Endothelial cell of umbilical vein (primary cell): Measurements from ENCODE around the gene KCNQ1OT1. TPM values are rescaled to one million over a fixed set of nuclear protein-coding genes. Genes with fewer than 3 reads are reported as not detected.

Experiments
- BruUV-seq: library from RNA; stranded (reverse); fragments of 400-500 nt; replicated peaks from 2 replicates; lab custom pipeline; 2021; lab: Mats Ljungman, UMichigan
- CTCF ChIA-PET: fragments of 300-600, 350-600 bp; sonication (Branson Sonifier 250); formaldehyde crosslinking; loops from one replicate; lab custom pipeline; 2021; ENCODE audit warnings: antibody characterized with exemption, inconsistent platforms; lab: Charles Lee
- POLR2A ChIA-PET: fragments of 300-600, 350-600 bp; sonication (Branson Sonifier 250); formaldehyde crosslinking; loops from one replicate; lab custom pipeline; 2021; ENCODE audit warnings: antibody characterized with exemption, inconsistent platforms; lab: Charles Lee
- DNase-seq: peaks from one replicate; pipeline ENCODE4 v3.0.0-alpha.2; 2011; ENCODE audit warnings: low read depth, low spot score
- FAIRE-seq: peaks from 2 replicates; lab custom pipeline; 2011; peaks lifted over from hg19 to GRCh38; lab: Jason Lieb, UNC
- H2AFZ ChIP-seq: 2 replicates; pipeline ENCODE4 v1.6.0; 2012; ENCODE audit warnings: low read depth, low read length, control low read depth, inconsistent platforms
- H3K27ac ChIP-seq: 2 replicates; pipeline ENCODE4 v1.5.1; 2011; ENCODE audit warnings: low read depth, mild to moderate bottlenecking, control low read depth, low read length, moderate library complexity; ENCODE audit not compliant: insufficient read depth
- H3K27me3 ChIP-seq, 2 experiments: 2 replicates each; pipeline versions ENCODE4 v1.6.0 to v1.6.1; 2011; ENCODE audit warnings: low read length in 2 of 2, mixed read lengths in 1 of 2; ENCODE audit not compliant: control insufficient read depth in 2 of 2, insufficient read depth in 2 of 2
- H3K36me3 ChIP-seq, 2 experiments: 2 replicates in 1 of 2; 3 replicates in 1 of 2; pipeline ENCODE4 v1.5.1; 2011; ENCODE audit warnings: low read length in 2 of 2, mild to moderate bottlenecking in 1 of 2, moderate library complexity in 1 of 2; ENCODE audit not compliant: control insufficient read depth in 2 of 2, insufficient read depth in 2 of 2; ENCODE audit errors: extremely low read depth in 1 of 2
- H3K4me1 ChIP-seq: 3 replicates; pipeline ENCODE4 v1.5.1; 2011; ENCODE audit warnings: mild to moderate bottlenecking, low read length; ENCODE audit not compliant: control insufficient read depth, insufficient read depth; ENCODE audit errors: extremely low read depth
- H3K4me2 ChIP-seq: 2 replicates; pipeline ENCODE4 v1.6.1; 2011; ENCODE audit warnings: low read length, control low read depth, mixed read lengths; ENCODE audit not compliant: insufficient read depth
- H3K4me3 ChIP-seq, 3 experiments: fragments of 200-600 bp in 1 of 3; sonication (generic), shearing (Covaris generic) in 1 of 3; replicated peaks in 1 of 3; 2 replicates each; pipeline ENCODE4 v1.5.1; 2011 to 2016; ENCODE audit warnings: control low read depth in 3 of 3, low read length in 3 of 3, mild to moderate bottlenecking in 2 of 3, inconsistent platforms in 1 of 3, low read depth in 1 of 3, moderate library complexity in 1 of 3; ENCODE audit not compliant: insufficient read depth in 1 of 3
- H3K79me2 ChIP-seq: 2 replicates; pipeline ENCODE4 v1.6.0; 2012; ENCODE audit warnings: low read length, inconsistent platforms; ENCODE audit not compliant: control insufficient read depth, insufficient read depth
- H3K9ac ChIP-seq: replicated peaks from 2 replicates; pipeline ENCODE3; 2011; ENCODE audit warnings: low read length, control low read depth; ENCODE audit not compliant: insufficient read depth; ENCODE audit errors: extremely low read depth
- H3K9me1 ChIP-seq: replicated peaks from 3 replicates; pipeline ENCODE4 v1.6.0; 2011; ENCODE audit warnings: mild to moderate bottlenecking, low read length; ENCODE audit not compliant: control insufficient read depth, insufficient read depth; ENCODE audit errors: extremely low read depth
- H3K9me3 ChIP-seq: replicated peaks from 2 replicates; pipeline ENCODE4 v1.5.1; 2012; ENCODE audit warnings: low read length, inconsistent platforms; ENCODE audit not compliant: control insufficient read depth, insufficient read depth
- H4K20me1 ChIP-seq: replicated peaks from 2 replicates; pipeline ENCODE3; 2011; ENCODE audit warnings: mild to moderate bottlenecking, low read length; ENCODE audit not compliant: control insufficient read depth, insufficient read depth; ENCODE audit errors: extremely low read depth
- CTCF ChIP-seq, 2 donors: IDR thresholded peaks; 1 replicate in 1 of 2; 2 replicates in 1 of 2; pipeline ENCODE4 v1.5.1; 2011; ENCODE audit warnings: low read length in 2 of 2, mild to moderate bottlenecking in 2 of 2, moderate library complexity in 2 of 2, control low read depth in 1 of 2, inconsistent platforms in 1 of 2, low read depth in 1 of 2; ENCODE audit not compliant: insufficient read depth in 1 of 2; ENCODE audit errors: extremely low read depth in 1 of 2
- EZH2 ChIP-seq: IDR thresholded peaks from 2 replicates; pipeline ENCODE4 v1.6.1; 2012; ENCODE audit warnings: borderline replicate concordance, low read depth, mild to moderate bottlenecking, moderate library complexity, low read length, inconsistent platforms; ENCODE audit not compliant: severe bottlenecking
- FOS ChIP-seq: IDR thresholded peaks from 2 replicates; pipeline ENCODE4 v1.6.1; 2011; ENCODE audit warnings: mild to moderate bottlenecking, low read length, moderate library complexity, borderline replicate concordance; ENCODE audit not compliant: insufficient read depth
- GATA2 ChIP-seq: IDR thresholded peaks from 2 replicates; pipeline ENCODE4 v1.7.0; 2011; ENCODE audit warnings: low read depth, mild to moderate bottlenecking, moderate library complexity, mixed read lengths, low read length; ENCODE audit not compliant: insufficient read length, insufficient read depth
- JUN ChIP-seq: IDR thresholded peaks from 2 replicates; pipeline ENCODE4 v1.6.1; 2011; ENCODE audit warnings: borderline replicate concordance, low read depth; ENCODE audit not compliant: insufficient read length, insufficient read depth
- MAX ChIP-seq: IDR thresholded peaks from 2 replicates; pipeline ENCODE4 v1.6.1; 2011; ENCODE audit not compliant: insufficient read depth, insufficient read length
- MYC ChIP-seq: IDR thresholded peaks from one replicate; pipeline ENCODE4 v1.6.1; 2011; ENCODE audit warnings: mild to moderate bottlenecking, low read depth, low read length
- POLR2A ChIP-seq: IDR thresholded peaks from 2 replicates; pipeline ENCODE4 v1.6.1; 2012; ENCODE audit warnings: low read depth, mild to moderate bottlenecking, control low read depth, low read length
- POLR2AphosphoS5 ChIP-seq: IDR thresholded peaks from 2 replicates; pipeline ENCODE4 v1.6.1; 2012; ENCODE audit warnings: low read depth, mild to moderate bottlenecking, control low read depth, low read length, moderate library complexity; ENCODE audit not compliant: insufficient read depth
- dilution Hi-C: fragments of 300-500 bp; cut with MboI; formaldehyde crosslinking; loops from one replicate; pipeline ENCODE4 v1.15.0; 2019; ENCODE audit warnings: low sequenced_read_pairs; ENCODE audit not compliant: extremely low pct_ligation_motif_present
- intact Hi-C: fragments of 100-400 bp; cut with micrococcal nuclease; formaldehyde crosslinking; loops from one replicate; pipeline ENCODE4 v1.10.0; 2022
- polyA plus RNA-seq, 4 experiments: library from polyadenylated mRNA; depleted of rRNA in 3 of 4; stranded (reverse) in 3 of 4; unstranded in 1 of 4; fragments of >200 nt; gene quantifications; 2 replicates each; pipeline versions ENCODE4 v1.2.1 to v1.2.3, GENCODE V29; 2011 to 2012; ENCODE audit warnings: missing spikeins in 1 of 4
- total RNA-seq: library from RNA; stranded (reverse); gene quantifications from 2 replicates; pipeline ENCODE4 v1.2.3, GENCODE V29; 2021

The KCNQ1OT1 gene
- total and polyA plus RNA-seq, 2 donors (not counting 3 experiments of a cell fraction or from before 2014, with no cell fraction given): 0.11 to 1.8 TPM

GRCh38 chr11:2584812-2585565 is 114.8 kb downstream of the KCNQ1OT1 start:
- no peak overlapping the region for H3K27ac ChIP-seq
- no peaks in the 10 kb centered on the region for H4K20me1 ChIP-seq
- no peaks in the 10 kb centered on the region for H3K36me3 ChIP-seq
- no peak for FAIRE-seq
- dilution Hi-C loops (no loop called here), intact Hi-C loops (no loop called here)
- H3K4me2 ChIP-seq: no peak overlapping the region
- no peaks in the 10 kb centered on the region for H3K79me2 ChIP-seq
- BruUV-seq: no TSS peak
- no peak for DNase-seq
- H3K4me3 ChIP-seq: no peak overlapping the region
- POLR2A ChIA-PET: no interaction called here
- H2AFZ ChIP-seq: no peak overlapping the region
- CTCF ChIA-PET: no interaction called here
- H3K9me3 ChIP-seq: no peaks in the 10 kb centered on the region
- no peaks in the 10 kb centered on the region for H3K4me1 ChIP-seq
- TF ChIP-seq EZH2 (no peak), GATA2 (no peak), FOS (no peak)
- H3K27me3 ChIP-seq: no peaks in the 10 kb centered on the region
- no peak overlapping the region for H3K9ac ChIP-seq
- no peaks in the 10 kb centered on the region for H3K9me1 ChIP-seq

- FAIRE-seq (no peak), DNase-seq (no peak)
- ChIA-PET CTCF (no interaction called here), POLR2A (no interaction called here)
- no peaks in the 10 kb centered on the region for H3K4me1 ChIP-seq
- H3K36me3 ChIP-seq: no peaks in the 10 kb centered on the region
- H3K27ac ChIP-seq: no peak overlapping the region
- H3K9me3 ChIP-seq: no peaks in the 10 kb centered on the region
- no peaks in the 10 kb centered on the region for H3K27me3 ChIP-seq
- TF ChIP-seq MAX (no peak), POLR2A (no peak), FOS (no peak), GATA2 (no peak), EZH2 (no peak), CTCF (IDR thresholded peaks at IDR 0.05; ENCODE audit: extremely low read depth in 1 of 2, insufficient read depth in 1 of 2, low read depth in 1 of 2, low read length in 2 of 2) (no peak), MYC (no peak), JUN (no peak), POLR2AphosphoS5 (no peak)
- H3K9me1 ChIP-seq: no peaks in the 10 kb centered on the region
- BruUV-seq: no TSS peak
- H3K79me2 ChIP-seq: no peaks in the 10 kb centered on the region
- H4K20me1 ChIP-seq: no peaks in the 10 kb centered on the region
- no peak overlapping the region for H3K4me2 ChIP-seq
- H3K4me3 ChIP-seq: no peak overlapping the region
- no peak overlapping the region for H3K9ac ChIP-seq
- dilution Hi-C loops (no loop called here), intact Hi-C loops (no loop called here)
- H2AFZ ChIP-seq: no peak overlapping the region
These were observed 115.4 kb downstream of the KCNQ1OT1 start for GRCh38 chr11:2584434-2584811.
